Esophagus (tissue), 2 donors: ENCODE measurements around the gene LRRN2. TPM values are rescaled to one million over a fixed set of nuclear protein-coding genes. Genes with fewer than 3 reads are reported as not detected.

Experiments used
- H3K27ac ChIP-seq, 2 donors: one replicate each; pipeline ENCODE4 v1.5.1; 2013; ENCODE audit warnings: low read depth in 2 of 2, mild to moderate bottlenecking in 2 of 2, inconsistent platforms in 1 of 2, low read length in 1 of 2, moderate library complexity in 1 of 2
- H3K27me3 ChIP-seq, 2 donors: one replicate each; pipeline ENCODE4 v1.6.1; 2013; ENCODE audit warnings: low read length in 2 of 2, control low read depth in 1 of 2, mild to moderate bottlenecking in 1 of 2; ENCODE audit not compliant: insufficient read depth in 2 of 2, control insufficient read depth in 1 of 2
- H3K36me3 ChIP-seq, 2 donors: one replicate each; pipeline ENCODE4 v1.6.1; 2013; ENCODE audit warnings: low read length in 1 of 2; ENCODE audit not compliant: control insufficient read depth in 2 of 2, insufficient read depth in 2 of 2
- H3K4me1 ChIP-seq, 2 donors: one replicate each; pipeline ENCODE4 v1.6.1; 2013; ENCODE audit warnings: low read length in 1 of 2; ENCODE audit not compliant: control insufficient read depth in 2 of 2, insufficient read depth in 2 of 2
- H3K4me3 ChIP-seq, 2 donors: one replicate each; pipeline ENCODE4 v1.5.1; 2013; ENCODE audit warnings: low read length in 2 of 2, mild to moderate bottlenecking in 2 of 2, low read depth in 1 of 2, moderate library complexity in 1 of 2
- H3K9me3 ChIP-seq, 2 donors: one replicate each; pipeline ENCODE4 v1.6.1; 2013; ENCODE audit warnings: mild to moderate bottlenecking in 2 of 2, low read depth in 1 of 2, low read length in 1 of 2, moderate library complexity in 1 of 2; ENCODE audit not compliant: control insufficient read depth in 2 of 2, insufficient read depth in 1 of 2
- WGBS, 2 donors: extraction: QIAGEN DNeasy Blood & Tissue Kit; methylation state at CpG; one replicate each; pipeline ENCODE4 v1.1.7; 2013; 5-methylcytosine and 5-hydroxymethylcytosine counted together
- polyA plus RNA-seq, 2 donors: library from polyadenylated mRNA; stranded (reverse); fragments of 200-250 nt; gene quantifications; one replicate each; pipeline ENCODE4 v1.2.3, GENCODE V29; 2013
- donor health status: healthy with polysubstance abuse.
- donor health status: Bipolar disorder and iron deficiency.

LRRN2 gene
- polyA plus RNA-seq, 2 donors = 0.65 to 0.88 TPM

- 53 to 63% methylated on average over 5 of the region's 5 CpGs for WGBS, 2 donors
- Histone ChIP-seq H3K4me3 (no peak overlapping the region), H3K4me1 (peaks cover 0 to 5% of the 10 kb centered on the region in 2 donors), H3K36me3 (no peaks in the 10 kb centered on the region), H3K27ac (no peak overlapping the region), H3K27me3 (peaks cover 0 to 4% of the 10 kb centered on the region in 2 donors), H3K9me3 (no peaks in the 10 kb centered on the region)
Observed at GRCh38 chr1:204713541-204713940, 28.0 kb upstream of the LRRN2 start.

DNA sequence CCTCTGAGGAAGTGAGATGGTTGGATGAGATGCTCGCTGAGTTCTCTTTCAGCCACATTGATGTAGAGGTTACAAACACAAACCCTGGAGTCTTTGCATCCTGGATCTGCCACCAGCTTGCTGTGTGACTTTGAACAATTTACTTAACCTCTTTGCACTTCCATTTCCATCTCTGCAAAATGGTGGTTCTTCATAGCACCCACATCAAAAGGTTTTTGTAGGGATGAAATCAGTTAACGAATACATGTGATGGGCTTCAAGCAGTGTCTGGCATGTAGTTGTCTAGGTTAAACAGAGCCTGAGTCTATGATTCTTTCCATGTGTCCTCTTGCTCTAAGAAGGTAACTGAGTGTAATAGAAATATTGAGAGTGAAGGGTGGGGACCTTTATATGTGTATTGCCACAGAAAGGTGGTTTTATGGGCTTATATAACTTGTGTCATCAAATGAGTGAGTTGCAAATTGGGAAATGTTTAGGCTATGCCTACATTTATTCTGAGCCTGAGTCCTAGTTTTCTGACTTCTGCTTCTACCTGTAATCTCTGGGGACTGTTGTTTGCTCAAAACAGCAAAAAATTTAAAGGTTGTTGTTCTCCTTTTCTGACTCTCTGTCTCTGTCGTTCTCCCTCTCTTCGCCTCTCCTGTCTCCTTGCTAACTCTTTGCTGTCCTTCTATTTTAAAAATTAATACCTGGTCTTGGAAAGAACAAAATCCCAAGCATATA lies 27.3 kb upstream of the LRRN2 start:
- H3K27me3 ChIP-seq = peaks cover 0 to 4% of the 10 kb centered on the region in 2 donors
- no peaks in the 10 kb centered on the region for H3K9me3 ChIP-seq
- H3K27ac ChIP-seq = no peak overlapping the region
- H3K4me3 ChIP-seq = no peak overlapping the region
- no peaks in the 10 kb centered on the region for H3K36me3 ChIP-seq
- peaks cover 0 to 5% of the 10 kb centered on the region in 2 donors for H3K4me1 ChIP-seq
- 71 to 83% methylated on average over 4 of the region's 4 CpGs for WGBS, 2 donors

DNA sequence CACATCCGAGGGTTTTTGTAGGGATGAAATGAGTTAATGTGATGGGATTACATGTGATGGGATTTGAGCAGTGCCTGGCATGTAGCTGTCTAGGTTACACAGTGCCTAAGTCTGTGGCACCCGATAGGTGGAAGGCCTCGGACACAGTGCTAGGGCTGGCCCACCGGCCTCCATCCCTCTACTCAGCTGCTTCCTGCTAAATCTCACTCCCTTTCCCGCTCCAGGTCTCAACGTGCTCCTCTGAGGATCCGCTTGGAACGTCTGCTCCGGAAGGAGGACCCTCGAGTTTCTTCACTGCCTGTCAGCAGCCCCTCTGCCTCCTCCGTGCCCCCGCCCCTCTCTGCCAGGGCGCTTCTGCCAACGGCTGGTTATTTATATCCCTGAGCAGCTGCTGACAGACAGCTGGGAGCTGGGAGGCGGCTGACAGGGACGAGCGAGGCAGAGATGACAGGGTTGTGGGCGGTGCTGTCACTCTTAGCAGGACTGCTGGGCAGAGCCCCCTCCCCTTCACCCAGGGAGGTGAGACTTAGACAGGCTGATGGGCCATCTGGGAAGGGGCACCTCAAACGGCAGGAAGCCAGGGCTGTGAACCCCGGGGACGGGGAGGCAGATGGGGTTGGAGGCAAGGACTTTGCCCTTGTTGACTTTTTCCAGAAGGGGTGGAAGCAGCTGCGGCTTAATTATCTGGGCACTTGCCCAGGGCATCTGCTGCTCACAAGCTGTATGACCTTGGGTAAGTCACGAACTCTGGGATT lies 26.6 kb upstream of the LRRN2 start:
- Histone ChIP-seq H3K27ac (no peak overlapping the region), H3K9me3 (no peaks in the 10 kb centered on the region), H3K27me3 (peaks cover 0 to 4% of the 10 kb centered on the region in 2 donors), H3K4me1 (peaks cover 0 to 5% of the 10 kb centered on the region in 2 donors), H3K36me3 (no peaks in the 10 kb centered on the region), H3K4me3 (no peak overlapping the region)
- WGBS, 2 donors = 19 to 27% methylated on average over 23 of the region's 23 CpGs

DNA sequence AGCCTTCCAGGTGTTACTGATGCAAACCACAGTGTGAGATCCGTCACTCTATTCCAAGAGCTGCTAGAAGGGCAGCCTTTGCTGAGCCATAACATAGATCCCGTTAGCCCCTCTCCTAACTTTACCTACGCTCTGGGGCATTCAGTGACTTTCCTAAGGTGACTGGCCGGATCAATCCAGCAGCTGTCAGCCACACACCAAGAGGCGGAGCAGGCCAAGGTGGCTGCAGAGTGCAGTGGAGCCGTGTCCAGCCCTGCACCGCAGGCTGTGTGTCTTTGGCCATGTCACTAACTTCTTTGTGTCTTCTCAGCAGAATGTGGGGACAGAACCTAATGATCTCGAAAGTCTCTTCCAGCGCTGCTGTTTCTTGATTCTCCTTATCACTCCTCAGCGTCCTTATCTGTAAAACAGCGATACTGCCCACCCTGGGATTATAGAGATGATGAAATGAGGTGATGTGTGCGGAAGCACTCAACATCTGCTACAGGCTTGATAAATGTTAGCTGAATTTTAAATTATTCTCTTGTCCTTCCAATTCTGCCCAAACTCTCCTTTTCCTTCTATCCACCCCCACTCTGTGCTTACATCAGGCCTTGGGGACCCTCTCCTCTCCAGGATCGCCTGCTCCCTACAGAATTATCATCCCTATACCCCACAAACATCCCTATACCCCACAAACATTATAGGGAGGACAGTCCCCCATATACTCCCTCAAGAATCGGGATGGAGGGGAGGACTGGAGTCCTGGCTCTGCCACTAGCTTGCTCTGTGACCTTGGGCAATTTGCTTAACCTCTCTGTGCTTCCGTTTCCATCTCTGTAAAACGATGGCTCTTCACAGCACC lies 25.8 kb upstream of the LRRN2 start:
- no peaks in the 10 kb centered on the region for H3K9me3 ChIP-seq
- H3K27me3 ChIP-seq = peaks cover 0 to 4% of the 10 kb centered on the region in 2 donors
- no peak overlapping the region for H3K27ac ChIP-seq
- 60 to 67% methylated on average over 16 of the region's 16 CpGs for WGBS, 2 donors
- H3K4me1 ChIP-seq = peaks cover 0 to 5% of the 10 kb centered on the region in 2 donors
- no peaks in the 10 kb centered on the region for H3K36me3 ChIP-seq
- H3K4me3 ChIP-seq = no peak overlapping the region

DNA sequence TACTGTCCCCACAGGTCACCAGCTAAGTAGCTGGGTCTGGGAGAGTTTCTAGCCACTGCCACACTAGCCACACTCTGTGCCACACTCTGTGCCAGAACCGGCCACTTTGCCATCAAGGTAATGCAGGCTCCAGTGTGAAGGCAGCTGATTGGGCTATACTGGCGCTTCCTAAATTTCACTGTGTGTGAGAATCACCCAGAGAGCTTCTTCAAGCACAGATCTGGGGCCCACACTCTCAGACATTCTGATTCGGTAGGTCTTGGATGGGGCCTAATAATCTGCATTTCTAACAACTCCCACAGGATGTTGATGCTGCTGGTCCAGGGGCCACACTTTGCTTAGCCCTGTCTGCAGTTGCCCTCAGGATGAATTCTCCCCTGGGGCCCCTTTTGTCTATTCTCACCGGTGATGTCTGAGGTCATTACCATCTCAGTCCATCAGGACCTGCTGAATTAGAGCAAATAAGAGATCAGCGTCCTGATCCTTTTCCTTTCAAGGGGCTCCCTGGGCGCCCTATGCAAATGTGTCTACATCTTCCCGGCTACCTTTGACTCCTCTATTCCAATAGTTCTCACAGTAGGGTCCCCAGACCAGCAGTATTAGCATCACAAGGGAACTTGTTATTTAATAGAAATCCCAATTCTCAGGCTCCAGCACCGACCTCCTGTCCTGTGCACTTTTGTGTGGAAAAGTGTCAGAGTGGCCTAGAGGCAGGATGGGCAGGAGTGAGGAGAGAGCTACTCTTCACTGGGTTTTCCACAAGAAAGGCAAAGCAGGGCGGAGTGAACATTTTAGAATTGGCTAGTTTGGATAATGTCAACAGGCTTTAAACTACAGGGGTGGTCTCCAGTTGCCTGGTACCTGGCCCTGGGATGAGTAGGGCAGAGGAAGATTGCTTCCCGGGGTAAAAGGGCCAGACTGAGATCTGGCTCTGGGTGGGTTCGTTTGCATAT lies 24.7 kb upstream of the LRRN2 start:
- Histone ChIP-seq H3K27me3 (peaks cover 0 to 4% of the 10 kb centered on the region in 2 donors), H3K4me3 (no peak overlapping the region), H3K4me1 (peaks cover 0 to 5% of the 10 kb centered on the region in 2 donors), H3K36me3 (no peaks in the 10 kb centered on the region), H3K27ac (no peak overlapping the region), H3K9me3 (no peaks in the 10 kb centered on the region)
- 73 to 76% methylated on average over 11 of the region's 11 CpGs for WGBS, 2 donors

DNA sequence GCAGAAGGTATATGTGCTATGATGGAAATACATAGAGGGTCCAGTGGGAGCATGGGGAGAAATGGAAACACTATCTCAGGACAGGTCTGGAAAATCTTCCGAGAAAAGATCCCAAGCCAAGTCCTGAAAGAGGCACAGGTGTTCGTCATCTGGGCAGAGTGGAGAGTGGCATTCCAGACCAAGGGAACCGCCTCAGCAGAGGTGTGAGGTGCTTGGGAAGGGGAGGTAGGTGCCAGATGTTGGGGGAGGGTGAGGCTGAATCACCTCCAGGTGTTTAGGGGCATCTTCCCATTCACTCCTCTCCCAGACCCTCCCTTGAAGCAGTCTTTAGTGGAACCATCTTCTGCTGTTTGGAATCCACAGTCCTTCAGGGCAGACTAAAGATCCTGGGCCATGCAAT lies 23.5 kb upstream of the LRRN2 start:
- WGBS, 2 donors = 61 to 64% methylated on average over 3 of the region's 3 CpGs
- H3K27ac ChIP-seq = no peak overlapping the region
- H3K4me3 ChIP-seq = no peak overlapping the region
- H3K9me3 ChIP-seq = no peaks in the 10 kb centered on the region
- peaks cover 0 to 4% of the 10 kb centered on the region in 2 donors for H3K27me3 ChIP-seq
- H3K36me3 ChIP-seq = no peaks in the 10 kb centered on the region
- no peaks in the 10 kb centered on the region for H3K4me1 ChIP-seq

DNA sequence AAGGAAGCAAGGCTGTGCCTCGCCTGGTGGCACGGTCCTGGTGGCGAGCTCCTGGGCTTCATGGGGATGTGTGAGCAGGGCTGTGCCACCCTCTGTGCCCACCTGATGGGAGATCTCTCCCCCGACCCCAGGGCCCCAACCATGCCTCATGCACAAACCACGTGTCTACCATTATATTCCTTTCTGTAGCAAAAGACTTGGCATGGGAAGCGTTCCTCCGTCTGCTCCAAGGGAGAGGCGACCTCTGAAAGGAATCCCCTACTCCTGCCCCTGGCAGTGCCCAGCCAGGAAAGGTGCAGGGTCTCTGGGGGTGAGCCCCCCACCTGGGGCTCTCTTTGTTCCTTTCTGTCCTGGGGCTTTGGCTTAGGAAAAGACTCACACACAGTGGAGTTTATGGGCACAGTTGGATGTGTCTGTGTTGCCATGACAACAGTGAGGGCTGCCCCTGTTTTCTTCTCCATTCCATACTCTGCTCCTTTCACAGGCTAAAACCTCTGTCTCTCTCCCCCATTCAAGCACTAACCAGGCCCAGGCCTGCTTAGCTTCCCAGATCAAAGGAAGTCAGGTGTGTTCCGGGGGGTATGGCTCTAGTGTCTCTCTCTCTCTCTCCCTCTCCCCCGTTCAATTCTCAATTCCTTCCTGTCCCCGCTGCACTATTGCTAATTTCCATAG lies 21.4 kb upstream of the LRRN2 start:
- H3K4me3 ChIP-seq = no peak overlapping the region
- peaks cover 0 to 4% of the 10 kb centered on the region in 2 donors for H3K27me3 ChIP-seq
- no peaks in the 10 kb centered on the region for H3K4me1 ChIP-seq
- H3K27ac ChIP-seq = no peak overlapping the region
- no peaks in the 10 kb centered on the region for H3K9me3 ChIP-seq
- no peaks in the 10 kb centered on the region for H3K36me3 ChIP-seq
- 60 to 62% methylated on average over 11 of the region's 11 CpGs for WGBS, 2 donors

DNA sequence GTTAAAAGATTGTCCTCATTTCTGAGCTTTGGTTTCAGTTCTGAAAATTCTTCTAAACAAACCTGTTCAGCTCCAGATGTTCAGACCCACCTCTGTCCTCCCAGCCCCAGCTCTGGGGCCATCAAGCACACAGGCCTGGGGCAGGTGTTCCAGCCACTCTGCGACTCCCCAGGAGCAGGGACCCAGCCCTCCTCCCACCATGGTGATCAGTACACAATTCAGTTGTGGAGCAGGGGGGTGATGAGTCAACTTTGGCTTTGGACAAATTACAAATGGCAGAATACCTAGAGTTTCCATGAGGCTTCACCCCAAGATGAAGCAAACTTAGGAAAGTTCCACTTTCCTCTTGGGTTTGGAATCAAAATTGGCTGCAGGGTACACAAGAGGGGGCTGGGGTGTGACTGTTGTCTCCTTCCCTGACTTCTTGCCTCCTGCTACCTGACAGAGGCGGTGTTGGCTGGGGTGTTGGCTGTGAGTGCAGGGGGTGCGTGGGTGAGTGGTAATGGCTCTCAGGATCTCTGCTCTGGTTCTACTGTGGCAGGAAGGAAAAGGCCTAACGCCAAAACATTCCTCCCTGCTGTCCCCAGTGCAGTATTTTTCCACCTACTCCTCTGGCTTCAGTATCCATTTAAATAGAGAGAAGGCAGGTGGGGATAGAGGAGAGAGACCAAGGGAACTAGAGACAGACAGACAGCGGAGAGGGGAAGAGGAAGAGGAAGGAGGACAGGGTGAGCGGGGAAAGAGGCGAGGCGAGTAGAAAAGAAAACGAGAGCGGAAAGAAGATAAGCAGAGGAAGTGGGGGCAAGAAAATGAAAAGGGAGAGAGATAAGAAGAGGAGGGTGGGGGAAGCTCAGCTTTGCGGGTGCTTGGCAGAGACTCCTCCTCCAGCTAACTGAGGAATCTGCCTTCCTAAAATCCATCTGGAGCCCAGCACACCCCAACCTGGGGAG lies 20.6 kb upstream of the LRRN2 start:
- H3K4me1 ChIP-seq = no peaks in the 10 kb centered on the region
- no peak overlapping the region for H3K4me3 ChIP-seq
- 62 to 70% methylated on average over 11 of the region's 11 CpGs for WGBS, 2 donors
- H3K27me3 ChIP-seq = peaks cover 0 to 4% of the 10 kb centered on the region in 2 donors
- H3K36me3 ChIP-seq = no peaks in the 10 kb centered on the region
- no peaks in the 10 kb centered on the region for H3K9me3 ChIP-seq
- H3K27ac ChIP-seq = no peak overlapping the region
